ENCODE results near the gene KLF13. TPM values are rescaled to one million over a fixed set of nuclear protein-coding genes. Genes with fewer than 3 reads are reported as not detected.
A peak's percentile ranks its signal among the peaks of the same experiment; 100 is the strongest.

The KLF13 gene
- total and polyA plus RNA-seq, 10 of the 15 experiments (the other 5 are each of a cell fraction or from before 2014, with no cell fraction given) = 20.3 to 109 (median 51.4) TPM

- Histone ChIP-seq H3K9me3 (replicated peaks; ENCODE audit: control insufficient read depth, insufficient read depth, low read length) (no peaks in the 10 kb centered on the region), H3K9ac (ENCODE audit: control insufficient read depth, insufficient read depth, low read length) (no peak overlapping the region), H3K4me3 (no peak overlapping the region), H3K27ac (ENCODE audit: control insufficient read depth, insufficient read depth) (no peak overlapping the region), H3K4me2 (ENCODE audit: control insufficient read depth, insufficient read depth) (no peak overlapping the region), H2AFZ (ENCODE audit: control insufficient read depth, low read depth, low read length) (no peak overlapping the region), H3K79me2 (ENCODE audit: control insufficient read depth, insufficient read depth, low read length) (peaks cover 2% of the 10 kb centered on the region; the same call in 1 of the 2 replicates), H4K20me1 (ENCODE audit: control insufficient read depth, insufficient read depth) (no peaks in the 10 kb centered on the region; the same call in 1 of the 2 replicates), H3K4me1 (ENCODE audit: control insufficient read depth, insufficient read depth, low read length) (no peaks in the 10 kb centered on the region), H3K27me3 (replicated peaks in 1 of 2; ENCODE audit: control insufficient read depth in 2 of 2, insufficient read depth in 2 of 2, low read length in 1 of 2) (no peaks in the 10 kb centered on the region), H3K36me3 (ENCODE audit: control insufficient read depth in 2 of 2, insufficient read depth in 2 of 2, low read length in 1 of 2) (peaks cover 23 to 31% of the 10 kb centered on the region in 2 experiments)
- no peak for DNase-seq (ENCODE audit: low read depth, low spot score)
- ChIA-PET SMC1A (ENCODE audit: uncharacterized antibody, unreplicated experiment) (no interaction called here), RAD21 (ENCODE audit: unreplicated experiment) (no interaction called here), CTCF (interaction anchor here (1.3 to 1.4 kb wide), 2 partner anchors 11 to 66 kb away, joined by 3 read pairs; no protein-coding TSS in a partner anchor), POLR2A (no interaction called here)
- no peak for FAIRE-seq
- no TSS peak for BruUV-seq (replicated peaks)
- peak; percentile 18; the same call in 1 of the 3 replicates for ATAC-seq
- intact Hi-C loops (cut with micrococcal nuclease; ENCODE audit: unreplicated experiment) = no loop called here
- 41% methylated on average over 6 of the region's 6 CpGs for WGBS (ENCODE audit: insufficient coverage, insufficient replicate concordance, low lambda C conversion rate, missing lambda C conversion rate)
- in situ Hi-C loops (cut with MboI) = no loop called here
- no peak for TF ChIP-seq NFXL1 (IDR thresholded peaks at IDR 0.05; ENCODE audit: borderline replicate concordance)
- no peak for TF ChIP-seq HDGF (IDR thresholded peaks at IDR 0.05)
- no peak for TF ChIP-seq TCF12 (IDR thresholded peaks at IDR 0.05; ENCODE audit: low read depth, low read length)
- peak; percentile 8; the same call in 1 of the 2 replicates for TF ChIP-seq RAD21 (IDR thresholded peaks at IDR 0.05; ENCODE audit: insufficient read depth, low read depth, low read length)
- TF ChIP-seq POLR2A (IDR thresholded peaks at IDR 0.05; ENCODE audit: low read depth, low read length) = no peak
Observed at GRCh38 chr15:31379042-31379441, 52.4 kb downstream of the KLF13 start.

GRCh38 chr15:31379577-31379976 lies 52.9 kb downstream of the KLF13 start:
- Histone ChIP-seq H2AFZ (ENCODE audit: control insufficient read depth, low read depth, low read length) (no peak overlapping the region), H3K9me3 (replicated peaks; ENCODE audit: control insufficient read depth, insufficient read depth, low read length) (no peaks in the 10 kb centered on the region), H4K20me1 (ENCODE audit: control insufficient read depth, insufficient read depth) (no peaks in the 10 kb centered on the region; the same call in 1 of the 2 replicates), H3K9ac (ENCODE audit: control insufficient read depth, insufficient read depth, low read length) (no peak overlapping the region), H3K4me3 (no peak overlapping the region), H3K36me3 (ENCODE audit: control insufficient read depth in 2 of 2, insufficient read depth in 2 of 2, low read length in 1 of 2) (peaks cover 18 to 26% of the 10 kb centered on the region in 2 experiments), H3K4me2 (ENCODE audit: control insufficient read depth, insufficient read depth) (no peak overlapping the region), H3K27ac (ENCODE audit: control insufficient read depth, insufficient read depth) (no peak overlapping the region), H3K4me1 (ENCODE audit: control insufficient read depth, insufficient read depth, low read length) (no peaks in the 10 kb centered on the region), H3K27me3 (replicated peaks in 1 of 2; ENCODE audit: control insufficient read depth in 2 of 2, insufficient read depth in 2 of 2, low read length in 1 of 2) (no peaks in the 10 kb centered on the region), H3K79me2 (ENCODE audit: control insufficient read depth, insufficient read depth, low read length) (no peaks in the 10 kb centered on the region; the same call in 1 of the 2 replicates)
- ChIA-PET SMC1A (ENCODE audit: uncharacterized antibody, unreplicated experiment) (no interaction called here), POLR2A (no interaction called here), RAD21 (ENCODE audit: unreplicated experiment) (no interaction called here), CTCF (no interaction called here)
- 97% methylated on average over 8 of the region's 8 CpGs for WGBS (ENCODE audit: insufficient coverage, insufficient replicate concordance, low lambda C conversion rate, missing lambda C conversion rate)
- no TSS peak for BruUV-seq (replicated peaks)
- no peak for FAIRE-seq
- TF ChIP-seq E2F8 (IDR thresholded peaks at IDR 0.05; ENCODE audit: low read depth, partially characterized antibody) (no peak), BHLHE40 (IDR thresholded peaks at IDR 0.05; ENCODE audit: borderline replicate concordance in 1 of 2, low read depth in 2 of 2, low read length in 1 of 2) (no peak), MAX (IDR thresholded peaks at IDR 0.05; ENCODE audit: low read depth, low read length) (no peak), MTA2 (IDR thresholded peaks at IDR 0.05; ENCODE audit: low read depth) (no peak)
- DNase-seq (ENCODE audit: low read depth, low spot score) = no peak
- no peak for ATAC-seq
- in situ Hi-C loops (cut with MboI) = no loop called here
- intact Hi-C loops (cut with micrococcal nuclease; ENCODE audit: unreplicated experiment) = no loop called here
